Fibroblast of skin of right quadriceps (primary cell): Measurements from ENCODE around the gene TXLNA.
A peak's percentile ranks its signal among the peaks of the same experiment; 100 is the strongest.

Experiments used
- DNase-seq: peaks from one replicate; pipeline ENCODE4 v3.0.0-alpha.2; 2013

The TXLNA gene

DNA sequence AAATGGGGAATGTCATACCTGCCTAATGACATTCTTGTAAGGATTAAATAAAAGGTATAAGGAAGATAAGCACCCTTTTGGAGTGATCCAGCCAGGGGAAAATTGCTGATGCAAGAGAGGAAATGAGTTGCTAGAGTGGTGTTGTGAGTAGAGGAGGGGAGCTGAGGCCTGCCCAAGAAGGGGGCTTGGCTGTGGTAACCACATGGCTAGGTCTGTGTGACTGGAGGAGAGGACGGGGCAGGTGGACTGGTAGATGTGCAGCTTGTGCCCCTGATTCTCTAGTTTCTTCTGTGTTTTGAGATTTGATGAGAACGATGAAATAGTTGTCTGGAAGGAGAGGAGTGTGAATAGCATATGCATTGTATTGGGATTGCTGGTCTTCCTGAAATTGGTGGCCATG lies 6.6 kb downstream of the TXLNA start:
- DNase-seq: no peak

DNA sequence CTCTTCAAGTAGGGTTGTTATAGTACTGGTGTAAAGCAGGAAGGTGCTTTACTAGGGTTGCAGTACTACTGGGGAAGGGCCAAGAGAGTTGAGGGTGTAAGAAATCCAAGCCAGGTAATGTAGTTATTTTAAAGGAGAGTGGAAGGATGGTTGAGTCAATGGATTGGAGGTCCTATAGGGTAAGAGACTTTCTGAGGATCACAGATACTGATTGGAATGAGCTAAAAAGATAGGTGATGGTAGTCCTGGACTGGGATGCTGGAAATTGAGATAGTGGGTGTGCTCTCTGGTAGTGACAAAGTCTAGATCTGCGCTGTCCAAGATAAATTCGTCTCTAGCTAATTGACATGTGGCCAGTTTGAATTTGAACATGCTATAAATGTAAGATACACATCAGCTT lies 7.0 kb downstream of the TXLNA start:
- DNase-seq: no peak

DNA sequence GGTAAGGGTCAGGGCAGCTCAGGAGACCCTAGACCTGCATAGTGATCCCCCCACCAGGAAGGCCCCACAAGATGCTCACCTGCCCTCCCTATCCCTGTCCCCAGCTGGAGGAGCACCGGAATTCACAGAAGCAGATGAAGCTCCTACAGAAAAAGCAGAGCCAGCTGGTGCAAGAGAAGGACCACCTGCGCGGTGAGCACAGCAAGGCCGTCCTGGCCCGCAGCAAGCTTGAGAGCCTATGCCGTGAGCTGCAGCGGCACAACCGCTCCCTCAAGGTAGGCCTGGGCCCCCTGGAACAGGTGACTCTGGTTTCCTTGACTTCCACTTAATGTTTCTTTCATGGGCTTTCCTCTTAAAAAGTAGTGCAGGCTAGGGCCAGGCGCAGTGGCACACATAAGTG lies 8.4 kb downstream of the TXLNA start:
- no peak for DNase-seq

DNA sequence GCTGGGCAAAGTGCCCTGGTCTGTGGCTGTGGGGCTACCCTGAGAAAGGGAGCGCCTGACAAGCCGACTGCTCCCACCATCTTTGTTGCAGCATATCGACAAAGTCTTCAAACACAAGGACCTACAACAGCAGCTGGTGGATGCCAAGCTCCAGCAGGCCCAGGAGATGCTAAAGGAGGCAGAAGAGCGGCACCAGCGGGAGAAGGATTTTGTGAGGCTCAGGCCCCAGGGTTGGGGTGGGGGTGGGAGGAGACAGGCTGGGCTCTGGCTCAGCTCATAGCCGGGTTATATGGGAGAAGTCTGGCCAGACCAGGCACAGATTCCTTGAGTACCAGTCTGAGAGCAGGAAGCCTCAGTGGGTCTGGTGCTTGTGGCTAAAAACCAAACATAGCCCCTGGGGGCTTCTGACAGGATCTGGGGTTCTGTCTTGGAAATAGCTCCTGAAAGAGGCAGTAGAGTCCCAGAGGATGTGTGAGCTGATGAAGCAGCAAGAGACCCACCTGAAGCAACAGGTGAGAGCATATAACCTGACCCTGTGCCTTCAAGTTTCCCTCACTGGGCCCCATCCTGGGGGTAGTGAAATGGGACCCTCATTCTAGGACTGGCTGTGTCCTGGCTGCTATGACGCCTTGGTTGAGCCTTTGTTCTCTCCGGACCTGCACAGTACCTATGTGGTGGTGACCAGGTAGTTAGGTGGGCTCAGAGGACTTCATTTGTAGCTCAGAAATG lies 12.9 kb downstream of the TXLNA start:
- no peak for DNase-seq

DNA sequence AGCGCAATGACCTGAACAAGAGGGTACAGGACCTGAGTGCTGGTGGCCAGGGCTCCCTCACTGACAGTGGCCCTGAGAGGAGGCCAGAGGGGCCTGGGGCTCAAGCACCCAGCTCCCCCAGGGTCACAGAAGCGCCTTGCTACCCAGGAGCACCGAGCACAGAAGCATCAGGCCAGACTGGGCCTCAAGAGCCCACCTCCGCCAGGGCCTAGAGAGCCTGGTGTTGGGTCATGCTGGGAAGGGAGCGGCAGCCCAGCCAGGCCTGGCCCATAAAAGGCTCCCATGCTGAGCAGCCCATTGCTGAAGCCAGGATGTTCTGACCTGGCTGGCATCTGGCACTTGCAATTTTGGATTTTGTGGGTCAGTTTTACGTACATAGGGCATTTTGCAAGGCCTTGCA lies 15.5 kb downstream of the TXLNA start:
- no peak for DNase-seq

DNA sequence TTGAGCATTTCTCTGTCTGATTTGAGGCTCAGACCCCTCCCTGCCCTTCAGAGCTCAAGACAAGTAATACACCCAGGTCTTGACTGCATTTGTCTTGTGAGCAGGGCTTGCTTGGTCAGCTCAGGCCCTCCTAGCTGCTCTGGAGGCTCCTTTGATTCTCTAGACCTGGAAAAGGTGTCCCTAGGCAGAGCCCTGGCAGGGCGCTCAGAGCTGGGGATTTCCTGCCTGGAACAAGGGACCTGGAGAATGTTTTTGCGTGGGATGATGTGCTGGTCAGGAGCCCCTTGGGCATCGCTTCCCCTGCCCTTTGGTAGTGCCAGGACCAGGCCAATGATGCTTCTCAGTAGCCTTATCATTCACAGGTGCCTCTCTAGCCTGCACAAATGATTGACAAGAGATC lies 16.1 kb downstream of the TXLNA start:
- DNase-seq: no peak

DNA sequence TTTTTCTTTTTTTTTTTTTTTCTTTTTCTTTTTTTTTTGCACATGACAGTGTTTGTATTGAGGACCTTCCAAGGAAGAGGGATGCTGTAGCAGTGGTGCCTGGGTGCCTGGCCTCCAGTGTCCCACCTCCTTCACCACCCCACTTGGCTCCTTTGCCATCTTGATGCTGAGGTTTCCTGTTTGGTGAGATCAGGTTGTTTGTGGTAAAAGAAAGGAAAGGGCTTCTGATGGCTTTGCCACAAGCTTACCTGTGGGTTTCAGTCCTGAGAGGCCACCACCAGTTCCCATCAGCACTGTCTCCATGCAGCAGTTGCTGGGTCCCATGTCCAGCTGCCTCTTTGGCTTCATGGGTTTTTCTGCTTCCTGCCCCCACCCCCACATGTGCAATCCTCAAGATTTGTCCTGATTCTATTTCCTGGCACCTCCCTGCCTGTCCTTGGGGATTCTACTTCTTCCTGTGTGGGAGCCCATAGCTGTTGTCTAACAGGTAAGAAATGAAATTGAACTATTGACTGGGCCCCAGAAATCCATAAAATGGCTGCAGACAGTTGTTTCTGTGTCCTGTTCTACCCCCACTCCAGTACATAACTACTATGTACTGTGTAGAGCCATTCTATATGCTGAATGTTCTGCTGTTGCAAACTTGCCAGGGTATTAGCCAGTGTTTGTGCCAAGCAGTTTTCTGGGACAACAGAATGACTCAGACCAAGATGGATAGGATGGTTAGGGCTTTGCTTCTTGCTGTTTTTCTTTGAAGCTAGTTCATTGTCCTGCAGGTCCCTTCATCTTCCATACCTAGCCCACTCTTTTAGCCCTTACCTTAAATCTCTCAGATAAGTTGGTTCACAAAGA lies 16.7 kb downstream of the TXLNA start:
- no peak for DNase-seq

DNA sequence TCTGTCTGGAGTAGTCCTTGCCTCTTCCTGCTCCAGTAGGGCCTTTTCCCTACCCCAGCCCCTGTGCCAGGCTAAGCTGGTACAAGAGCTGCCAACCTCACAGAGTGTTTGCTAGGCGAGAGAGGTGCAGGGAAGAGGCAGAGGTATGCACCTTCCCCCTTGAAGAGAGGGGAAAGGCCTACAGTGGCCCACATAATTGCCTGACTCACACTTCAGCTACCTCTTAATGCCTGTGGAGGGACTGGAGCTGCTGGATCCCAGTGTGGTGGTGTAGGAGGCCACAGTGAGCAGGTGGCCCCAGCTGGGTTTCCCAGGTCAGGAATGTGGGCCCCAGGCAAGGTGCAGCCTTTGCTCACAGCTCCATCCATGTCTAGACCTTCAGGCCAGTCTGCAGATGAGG lies 17.6 kb downstream of the TXLNA start:
- no peak for DNase-seq

DNA sequence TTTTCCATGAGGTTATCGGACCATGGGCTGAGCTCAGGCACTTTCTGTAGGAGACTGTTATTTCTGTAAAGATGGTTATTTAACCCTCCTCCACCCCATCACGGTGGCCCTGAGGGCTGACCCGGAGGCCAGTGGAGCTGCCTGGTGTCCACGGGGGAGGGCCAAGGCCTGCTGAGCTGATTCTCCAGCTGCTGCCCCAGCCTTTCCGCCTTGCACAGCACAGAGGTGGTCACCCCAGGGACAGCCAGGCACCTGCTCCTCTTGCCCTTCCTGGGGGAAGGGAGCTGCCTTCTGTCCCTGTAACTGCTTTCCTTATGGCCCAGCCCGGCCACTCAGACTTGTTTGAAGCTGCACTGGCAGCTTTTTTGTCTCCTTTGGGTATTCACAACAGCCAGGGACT lies 18.4 kb downstream of the TXLNA start:
- no peak for DNase-seq

DNA sequence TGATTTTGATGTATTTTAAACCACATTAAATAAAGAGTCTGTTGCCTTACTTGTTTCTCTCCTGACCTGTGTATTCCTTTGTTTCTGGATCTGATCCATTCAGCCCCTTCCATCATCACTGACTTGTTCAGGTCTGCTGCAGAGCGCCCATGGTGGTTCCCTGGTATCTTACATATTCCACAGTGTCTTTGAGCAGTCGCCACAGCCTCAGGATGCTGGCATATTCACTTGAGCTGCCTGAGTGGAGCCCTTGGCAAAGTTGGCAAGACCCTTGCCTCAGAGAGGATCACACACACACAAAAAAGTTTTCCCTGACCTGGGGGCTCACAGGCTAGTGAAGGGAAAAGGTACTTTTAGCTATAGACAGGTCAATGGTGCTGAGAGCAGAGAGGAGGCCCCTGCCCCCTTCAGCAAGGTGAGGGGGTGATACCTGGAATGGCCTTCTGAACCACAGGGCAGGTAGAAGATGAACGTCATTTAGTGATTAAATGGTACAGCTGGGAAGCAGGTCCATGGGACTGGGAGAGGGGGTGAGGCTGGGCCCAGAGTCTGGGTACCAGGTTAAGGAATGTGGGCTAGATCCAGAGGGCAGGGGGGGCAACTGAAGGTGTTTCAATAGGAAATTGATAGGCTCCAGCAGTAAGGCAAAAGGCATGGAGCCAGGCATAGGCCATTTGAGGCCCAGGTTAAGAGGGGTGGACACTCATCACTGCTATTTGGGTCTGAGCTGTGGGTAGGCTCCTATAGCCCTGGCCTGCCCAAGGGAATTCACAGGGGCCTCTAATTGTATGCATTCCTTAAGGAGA lies 19.0 kb downstream of the TXLNA start:
- DNase-seq: no peak

DNA sequence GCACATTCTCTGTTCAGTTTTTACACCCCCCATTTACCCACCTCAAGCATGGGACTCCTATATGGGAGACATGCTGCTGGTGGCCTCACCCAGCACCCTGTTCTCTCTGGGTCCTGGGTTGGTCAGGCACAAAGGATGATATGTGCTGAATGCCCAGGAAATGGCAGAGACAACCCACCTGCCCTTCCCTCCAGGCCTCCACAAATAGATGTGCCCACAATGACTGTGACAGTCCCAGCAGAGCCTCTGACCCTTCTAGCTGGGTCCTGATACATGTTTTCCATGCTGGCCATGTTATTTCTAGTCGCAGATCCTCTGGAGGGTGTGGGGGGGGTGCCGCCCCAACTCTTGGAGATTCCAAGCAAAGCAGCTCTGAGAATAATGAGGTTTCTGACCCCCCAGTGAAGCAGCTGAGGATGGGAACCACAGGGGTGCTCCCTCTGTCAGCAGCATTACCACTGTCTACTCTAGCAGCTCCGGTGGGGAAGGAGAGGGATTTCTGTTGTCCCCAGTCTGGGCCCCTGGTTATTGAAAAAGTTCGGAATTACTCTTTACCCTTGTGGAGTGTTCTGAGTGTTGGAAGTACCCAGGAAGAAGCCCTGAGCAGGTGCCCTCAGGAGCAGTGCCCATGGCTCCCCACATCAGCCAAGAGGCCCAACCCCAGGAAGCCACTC lies 19.7 kb downstream of the TXLNA start:
- no peak for DNase-seq

DNA sequence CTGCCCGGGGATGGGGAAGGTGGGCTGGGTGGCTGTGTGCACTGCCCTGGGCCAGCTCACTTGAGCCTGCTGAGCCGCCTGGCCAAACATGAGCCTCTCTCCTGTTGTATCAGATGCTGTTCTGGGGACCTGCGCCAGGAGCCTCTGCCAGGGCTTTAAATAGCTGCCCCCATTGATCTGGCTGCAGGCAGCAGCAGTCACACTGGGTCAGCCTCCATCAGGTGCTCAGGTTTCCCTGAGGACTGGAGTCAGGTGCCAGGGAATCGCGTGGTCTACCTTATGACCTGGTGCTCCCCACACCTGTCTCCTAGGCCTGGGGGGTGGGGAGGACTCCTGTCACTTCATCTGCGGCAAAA lies 20.2 kb downstream of the TXLNA start:
- DNase-seq: no peak

DNA sequence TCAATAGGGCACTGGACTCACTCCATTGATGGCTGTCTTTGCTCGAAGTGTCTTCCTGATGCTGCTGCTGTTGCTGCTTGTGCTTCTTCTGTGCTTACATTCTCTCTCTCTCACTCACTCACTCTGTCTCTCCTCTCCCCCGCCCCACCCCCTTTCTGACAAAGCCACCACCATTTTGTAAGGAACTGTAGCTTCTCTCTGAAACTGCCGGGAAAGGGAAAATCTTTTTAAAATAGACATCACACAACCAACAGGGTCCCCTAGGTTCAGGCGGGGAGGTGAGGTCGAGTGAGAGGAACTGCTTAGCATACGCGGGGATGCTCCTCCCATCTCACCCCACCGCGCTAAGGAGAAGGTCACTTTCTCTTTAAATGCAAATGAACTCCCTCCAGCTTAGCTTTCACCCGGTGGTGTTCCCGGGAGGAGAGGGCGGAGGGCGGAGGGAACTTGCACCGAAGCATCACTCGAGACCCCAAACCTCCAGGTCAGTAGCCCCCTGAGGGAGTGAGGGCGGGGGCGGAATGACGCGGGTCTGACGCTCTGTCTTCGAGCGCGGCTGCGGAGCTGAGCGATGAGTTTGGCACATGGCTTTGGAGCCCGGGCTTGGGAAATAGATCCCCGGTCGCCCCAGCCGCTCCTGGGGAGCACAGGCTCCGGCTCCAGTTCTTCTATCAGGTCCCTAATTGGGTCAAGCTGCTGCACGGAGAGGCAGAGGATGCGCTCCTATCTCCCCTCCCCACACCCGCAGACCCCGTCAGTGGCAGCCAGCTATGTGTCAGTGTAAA lies 20.9 kb downstream of the TXLNA start, which contains the start of gene CCDC28B:
Gene CCDC28B (plus strand): TSS at position 370 of the 785 bp plus-strand sequence. CDS start 1,341 bp downstream, outside the sequence.
- DNase-seq: peak; percentile 67

DNA sequence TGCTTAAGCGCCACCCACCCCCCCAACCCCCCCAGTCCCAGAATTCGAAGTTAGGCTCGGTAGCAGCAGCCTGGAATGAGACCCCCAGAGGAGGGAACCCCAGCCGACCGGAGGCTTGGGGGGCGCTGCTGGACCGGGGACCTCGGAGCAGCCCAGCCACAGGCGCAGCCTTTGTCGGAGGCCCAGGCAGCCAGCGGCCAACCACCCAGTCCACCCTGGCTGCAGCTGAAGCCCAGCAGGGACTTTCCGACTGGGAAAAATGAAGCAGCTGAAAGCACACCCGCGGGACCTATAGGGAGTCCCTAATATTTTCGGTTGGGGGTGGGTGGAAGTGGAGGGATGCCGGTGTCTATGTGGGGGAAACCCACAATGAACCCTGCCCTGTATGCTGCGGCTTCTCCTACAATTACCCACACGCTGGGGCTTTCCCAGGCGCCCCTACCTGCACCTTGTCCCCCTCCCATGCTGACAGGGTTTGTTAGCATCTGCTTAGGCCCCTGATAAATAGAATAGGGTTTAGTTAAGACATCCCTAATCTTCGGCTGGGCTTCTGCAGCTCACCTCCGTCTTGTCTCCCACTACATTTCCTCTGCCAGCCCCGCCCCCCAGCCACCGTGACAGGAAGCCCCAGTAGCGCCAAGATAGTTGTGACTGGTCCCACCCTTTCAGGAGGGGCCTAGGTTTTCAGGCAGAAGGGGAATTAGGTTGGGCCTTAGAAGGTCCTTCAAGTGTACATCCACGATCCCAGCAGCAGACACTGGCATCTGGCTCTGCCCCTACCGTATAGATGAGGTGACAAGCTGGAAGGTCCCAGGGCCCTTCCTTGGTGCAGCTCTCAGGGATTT lies 21.8 kb downstream of the TXLNA start:
- peak; percentile 60 for DNase-seq

DNA sequence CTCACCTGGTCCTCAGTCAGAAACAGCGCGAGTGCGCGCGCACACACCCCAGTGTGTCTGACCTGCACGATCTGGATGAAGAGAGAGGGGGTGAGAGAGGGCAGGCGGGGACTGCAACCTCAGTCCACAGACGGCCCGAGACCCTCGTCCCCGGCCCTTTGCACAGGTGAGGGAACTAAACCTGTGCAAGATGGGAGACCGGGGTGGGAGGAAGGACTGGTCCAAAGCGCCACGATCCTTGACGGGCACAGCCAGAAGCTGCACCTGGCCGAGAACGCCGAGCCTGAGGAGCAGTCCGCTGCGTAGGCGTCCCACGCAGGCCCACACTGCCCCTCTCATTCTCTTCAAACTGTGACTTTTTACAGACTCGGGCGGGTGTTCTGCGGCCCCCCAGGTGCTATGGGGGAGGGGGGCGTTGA lies 25.5 kb downstream of the TXLNA start:
- DNase-seq: no peak

DNA sequence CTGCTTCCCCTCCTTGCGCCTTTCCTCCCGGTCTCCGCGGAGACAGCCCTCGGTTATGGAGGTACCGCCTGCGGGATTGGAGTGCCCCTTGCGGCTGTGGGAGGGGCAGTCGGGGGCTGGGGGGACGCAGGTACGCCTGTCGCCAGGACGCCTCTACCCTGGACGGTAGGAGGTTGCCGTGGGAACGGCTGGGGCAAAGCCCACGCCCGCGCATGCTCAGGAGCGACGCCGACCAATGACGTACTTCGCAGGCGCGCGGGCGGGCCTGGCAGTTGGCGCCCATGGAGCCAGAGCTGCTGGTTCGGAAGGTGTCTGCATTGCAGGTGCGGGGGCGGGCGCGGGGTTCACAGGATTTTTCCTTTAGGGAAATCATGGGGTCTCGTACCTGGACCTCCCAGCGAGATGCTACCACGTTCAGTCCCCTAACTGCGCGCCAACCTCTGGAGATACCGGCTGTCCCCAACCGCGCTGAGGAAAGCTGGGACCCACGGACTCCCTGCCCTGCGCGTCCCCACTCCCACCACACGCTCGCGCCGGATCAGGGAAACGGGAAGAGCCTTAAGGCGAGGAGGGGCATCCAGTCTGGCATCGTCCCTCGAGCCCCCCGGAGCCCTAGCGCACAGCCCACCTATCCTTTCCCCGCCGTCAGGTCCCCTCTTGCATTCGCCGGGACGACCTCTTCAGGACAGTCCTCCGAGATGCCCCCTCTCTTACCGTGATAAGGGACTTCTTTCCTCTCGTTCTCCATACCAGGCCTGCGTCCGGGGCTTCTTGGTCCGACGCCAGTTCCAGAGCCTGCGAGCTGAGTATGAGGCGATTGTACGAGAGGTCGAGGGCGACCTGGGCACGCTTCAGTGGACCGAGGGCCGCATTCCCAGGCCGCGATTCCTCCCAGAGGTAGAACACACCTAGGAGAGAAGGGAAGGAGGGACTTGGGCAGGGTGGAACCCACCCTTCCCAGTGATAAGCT lies 26.2 kb downstream of the TXLNA start, which contains the start of gene IQCC:
Gene IQCC (plus strand): TSS at position 271 of the 970 bp plus-strand sequence. CDS start 11 bp downstream, at position 282.
- DNase-seq: peak; percentile 75

DNA sequence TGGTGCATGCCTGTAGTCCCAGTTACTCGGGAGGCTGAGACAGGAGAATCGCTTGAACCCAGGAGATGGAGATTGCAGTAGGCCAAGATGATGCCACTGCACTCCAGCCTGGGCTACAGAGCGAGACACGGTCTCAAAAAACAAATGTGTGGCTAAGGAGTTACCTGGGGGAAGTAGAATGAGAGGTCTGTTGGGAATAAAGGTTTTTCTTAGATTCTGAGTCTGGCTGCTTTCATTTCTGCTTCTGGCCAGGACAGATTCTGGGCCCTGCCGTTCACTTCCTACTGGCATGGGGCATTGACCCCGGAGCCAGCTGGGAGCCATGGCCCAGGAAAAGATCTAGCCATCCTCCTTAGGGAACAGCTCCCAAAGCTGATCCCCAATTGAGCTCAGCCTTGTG lies 29.0 kb downstream of the TXLNA start:
- no peak for DNase-seq

DNA sequence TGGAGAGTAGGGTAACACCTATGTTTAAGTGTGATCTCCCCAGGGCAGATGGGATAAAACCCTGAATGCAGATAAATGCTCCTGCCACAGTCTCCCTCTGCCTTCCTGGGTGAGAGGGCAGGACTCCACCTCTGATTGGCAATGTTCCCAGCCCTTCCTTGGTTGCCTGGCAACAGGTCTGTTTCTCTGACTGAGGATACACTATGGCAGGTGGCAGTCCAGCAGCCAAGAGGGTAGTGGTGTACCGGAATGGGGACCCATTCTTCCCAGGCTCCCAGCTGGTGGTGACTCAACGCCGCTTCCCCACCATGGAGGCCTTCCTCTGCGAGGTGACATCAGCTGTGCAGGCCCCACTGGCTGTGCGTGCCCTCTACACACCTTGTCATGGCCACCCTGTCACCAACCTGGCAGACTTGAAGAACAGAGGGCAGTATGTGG lies 29.4 kb downstream of the TXLNA start, which contains the start of gene DCDC2B:
Gene DCDC2B (plus strand): TSS at position 199 of the 438 bp plus-strand sequence. CDS start 5 bp downstream, at position 204.
- DNase-seq: peak; percentile 30
